Fibroblast of the conjunctiva (primary cell): ENCODE measurements around the gene ERFE.

Source experiments
- DNase-seq: peaks from one replicate; pipeline ENCODE4 v3.0.0-alpha.2; 2010; ENCODE audit warnings: low read depth

ERFE gene

DNA sequence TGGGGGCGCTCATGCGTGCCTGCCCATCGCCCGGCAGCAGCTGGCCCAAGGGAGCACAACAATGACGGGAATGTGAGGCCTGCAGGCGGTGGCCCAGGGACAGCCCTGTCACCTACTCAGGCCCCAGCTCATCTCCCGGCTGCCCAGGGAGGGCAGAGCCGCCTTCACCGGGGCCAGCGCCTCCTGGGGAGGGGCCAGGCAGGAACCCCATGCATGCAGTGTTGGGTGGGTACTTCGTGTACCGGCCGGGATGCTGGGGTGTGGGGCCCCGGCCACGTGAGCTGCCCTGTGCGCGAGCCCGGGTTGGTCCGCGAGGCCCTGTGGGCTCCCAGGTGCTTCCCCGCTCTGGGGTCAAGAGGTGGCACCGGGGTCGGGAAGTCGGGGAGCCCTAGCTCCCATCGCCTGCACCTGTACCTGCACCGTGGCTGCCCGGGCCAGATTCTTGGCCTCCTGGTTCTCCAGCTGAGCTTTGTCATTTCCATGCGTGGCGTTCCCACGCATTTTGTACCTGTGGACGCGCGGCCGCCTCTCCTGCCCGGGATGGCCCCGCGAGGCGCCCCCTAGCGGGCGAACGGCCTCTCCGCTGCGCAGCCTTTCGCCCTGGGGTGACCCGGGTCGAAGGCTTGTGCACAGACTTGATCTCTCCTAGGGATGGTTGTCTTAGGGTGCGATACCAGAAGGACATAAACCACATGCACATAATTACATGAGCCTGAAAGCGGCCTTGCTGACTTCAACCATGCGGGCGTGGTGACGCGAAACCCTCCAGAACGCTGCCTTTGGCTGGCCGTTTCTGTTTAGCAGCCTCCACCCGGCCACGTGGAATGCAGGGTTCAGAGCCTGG lies 19.4 kb upstream of the ERFE start:
- no peak for DNase-seq

GRCh38 chr2:238140040-238140439 lies 18.7 kb upstream of the ERFE start:
- no peak for DNase-seq

GRCh38 chr2:238140721-238141540 lies 17.8 kb upstream of the ERFE start:
- DNase-seq: no peak

GRCh38 chr2:238141541-238142318 lies 17.0 kb upstream of the ERFE start:
- no peak for DNase-seq

DNA sequence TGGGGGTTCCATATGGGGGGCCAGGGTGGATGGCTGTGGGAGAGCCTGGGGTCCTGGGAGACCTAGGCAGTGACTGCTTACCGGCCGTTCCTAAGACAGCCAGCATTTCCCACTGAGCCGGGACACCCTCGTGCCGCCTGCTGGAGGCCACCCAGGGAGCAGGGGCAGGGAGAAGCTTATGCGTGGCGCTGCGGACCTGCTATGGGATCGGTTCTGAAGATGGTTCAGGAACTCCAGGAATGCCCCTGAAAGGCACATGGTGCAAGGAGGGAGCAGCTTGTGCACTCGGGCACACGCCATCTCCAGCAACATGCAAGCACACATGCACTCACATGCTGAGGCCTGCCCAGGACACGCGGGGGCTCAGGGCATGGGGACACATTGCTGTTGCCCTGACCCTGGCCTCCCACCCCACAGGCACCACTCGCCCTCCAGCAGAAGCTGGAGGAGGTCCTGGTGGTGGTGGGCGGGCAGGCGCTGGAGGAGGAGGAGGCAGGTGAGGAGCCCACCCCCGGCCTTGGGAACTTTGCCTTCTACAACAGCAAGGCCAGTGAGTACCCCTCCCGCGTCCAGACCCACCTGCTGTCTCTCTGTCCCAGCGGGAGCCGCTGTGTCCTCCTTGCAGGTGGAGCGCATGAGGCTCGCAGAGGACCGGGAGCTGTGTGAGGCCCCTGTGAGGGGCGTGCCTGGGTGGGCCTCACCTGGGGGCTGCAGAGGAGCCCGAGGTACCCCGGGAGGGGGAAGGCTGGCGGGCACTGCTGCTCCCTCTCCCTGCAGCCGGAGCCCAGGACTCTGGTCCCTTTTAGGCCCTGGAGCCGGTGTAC lies 16.2 kb upstream of the ERFE start:
- no peak for DNase-seq

- DNase-seq: no peak
Observed at GRCh38 chr2:238143239-238143951, 15.4 kb upstream of the ERFE start.

DNA sequence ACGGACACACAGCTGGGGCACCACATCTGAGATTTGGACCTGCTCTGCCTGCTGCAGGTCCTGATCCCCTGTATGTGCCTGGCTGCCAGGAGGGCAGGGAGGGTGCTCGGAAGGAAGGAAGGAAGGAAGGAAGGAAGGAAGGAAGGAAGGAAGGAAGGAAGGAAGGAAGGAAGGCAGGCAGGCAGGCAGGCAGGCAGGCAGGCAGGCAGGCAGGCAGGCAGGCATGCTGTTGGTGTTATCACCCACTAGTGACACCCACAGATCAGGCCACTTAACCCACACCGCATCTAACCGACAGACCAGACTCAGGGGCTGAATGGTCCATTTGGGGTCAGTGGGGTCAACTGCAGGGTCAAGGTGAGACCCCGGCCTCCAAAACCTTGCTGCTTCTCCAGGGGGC lies 14.5 kb upstream of the ERFE start:
- DNase-seq: no peak

DNA sequence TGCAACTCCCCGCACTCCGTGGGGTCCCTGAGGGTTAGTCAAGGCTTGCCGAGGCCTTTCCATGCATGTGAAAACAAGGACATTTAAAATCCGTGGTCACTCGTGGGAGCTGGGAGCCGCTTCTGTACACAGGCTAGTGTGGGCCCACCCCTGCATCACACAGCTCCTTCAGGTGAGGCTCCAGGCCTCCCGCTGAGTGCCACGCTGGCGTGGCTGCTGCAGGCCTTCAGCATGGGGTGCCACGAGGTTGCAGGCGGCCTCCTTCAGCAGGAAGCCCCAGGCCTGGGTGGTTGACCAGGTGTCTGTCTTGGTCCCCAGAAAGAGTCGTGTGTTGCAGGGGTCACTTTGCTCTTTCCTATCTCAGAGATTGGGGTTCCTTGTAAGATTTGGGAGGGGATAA lies 13.7 kb upstream of the ERFE start:
- no peak for DNase-seq

DNA sequence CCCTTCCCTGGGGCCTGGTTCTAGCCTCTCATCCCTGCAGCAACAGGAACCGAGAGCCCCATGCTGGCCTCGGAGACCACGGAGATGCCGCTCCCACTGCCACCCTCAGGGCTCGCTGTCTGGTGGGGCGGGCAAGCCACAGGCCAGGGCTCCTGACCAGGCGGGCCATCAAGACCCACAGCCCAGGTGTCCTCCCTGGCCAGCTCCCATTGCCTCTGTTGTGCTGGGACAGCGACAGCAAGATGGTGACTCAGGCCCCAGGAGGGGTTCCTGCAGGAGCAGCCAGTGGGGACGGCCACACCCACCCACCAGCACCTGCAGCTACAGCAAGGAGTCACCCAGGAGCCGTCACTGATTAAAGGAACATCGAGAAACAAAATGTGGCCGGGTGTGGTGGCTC lies 12.9 kb upstream of the ERFE start:
- no peak for DNase-seq

DNA sequence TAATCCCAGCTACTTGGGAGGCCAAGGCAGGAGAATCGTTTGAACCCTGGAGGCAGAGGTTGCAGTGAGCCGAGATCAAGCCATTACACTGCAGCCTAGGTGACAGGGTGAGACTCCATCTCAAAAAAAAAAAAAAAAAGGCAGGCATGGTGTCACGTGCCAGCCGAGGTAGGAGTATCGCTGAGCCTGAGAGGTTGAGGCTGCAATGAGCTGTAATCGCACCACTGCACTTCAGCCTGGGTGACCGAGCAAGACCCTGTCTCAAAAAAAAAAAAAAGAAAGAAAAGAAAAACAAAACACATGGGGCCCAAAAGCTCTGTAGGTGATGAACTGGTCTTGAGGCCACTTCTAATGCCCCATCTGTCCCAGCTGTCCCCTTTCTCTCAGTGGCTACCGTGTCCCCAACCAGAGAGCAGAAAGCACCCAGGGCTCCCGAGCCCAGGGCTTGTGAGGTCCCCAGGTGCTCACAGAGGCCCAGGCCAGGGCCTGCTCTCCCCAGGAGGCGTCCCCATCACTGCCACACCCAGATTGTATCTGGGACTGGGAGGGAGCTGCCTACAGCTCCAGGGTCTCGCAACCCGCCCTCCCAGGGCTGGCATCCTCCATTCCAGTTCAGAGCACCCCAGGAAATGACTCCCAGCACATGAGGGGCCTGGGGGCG lies 11.8 kb upstream of the ERFE start:
- no peak for DNase-seq

DNA sequence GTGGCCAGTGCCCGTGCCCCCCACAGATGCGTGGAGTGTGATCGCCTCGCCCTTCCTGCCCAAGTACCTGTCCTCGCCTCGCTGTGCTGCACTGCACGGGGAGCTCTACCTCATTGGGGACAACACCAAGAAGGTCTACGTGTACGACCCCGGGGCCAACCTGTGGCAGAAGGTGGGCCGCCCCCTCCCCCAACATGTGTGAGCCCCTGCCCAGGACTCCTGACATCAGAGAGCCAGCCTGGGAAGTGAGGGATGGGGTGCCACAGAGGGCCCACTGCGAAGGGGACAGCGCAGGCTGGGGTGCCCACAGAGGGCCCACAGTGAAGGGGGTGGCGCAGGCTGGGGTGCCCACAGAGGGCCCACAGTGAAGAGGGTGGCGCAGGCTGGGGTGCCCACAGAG lies 9.8 kb upstream of the ERFE start:
- no peak for DNase-seq

- DNase-seq: no peak
Observed at GRCh38 chr2:238149841-238150572, 8.8 kb upstream of the ERFE start.

GRCh38 chr2:238150686-238151085 lies 8.1 kb upstream of the ERFE start:
- no peak for DNase-seq

- no peak for DNase-seq
Observed at GRCh38 chr2:238151205-238151604, 7.6 kb upstream of the ERFE start.

- DNase-seq: no peak
Observed at GRCh38 chr2:238151628-238152235, 7.0 kb upstream of the ERFE start.

DNA sequence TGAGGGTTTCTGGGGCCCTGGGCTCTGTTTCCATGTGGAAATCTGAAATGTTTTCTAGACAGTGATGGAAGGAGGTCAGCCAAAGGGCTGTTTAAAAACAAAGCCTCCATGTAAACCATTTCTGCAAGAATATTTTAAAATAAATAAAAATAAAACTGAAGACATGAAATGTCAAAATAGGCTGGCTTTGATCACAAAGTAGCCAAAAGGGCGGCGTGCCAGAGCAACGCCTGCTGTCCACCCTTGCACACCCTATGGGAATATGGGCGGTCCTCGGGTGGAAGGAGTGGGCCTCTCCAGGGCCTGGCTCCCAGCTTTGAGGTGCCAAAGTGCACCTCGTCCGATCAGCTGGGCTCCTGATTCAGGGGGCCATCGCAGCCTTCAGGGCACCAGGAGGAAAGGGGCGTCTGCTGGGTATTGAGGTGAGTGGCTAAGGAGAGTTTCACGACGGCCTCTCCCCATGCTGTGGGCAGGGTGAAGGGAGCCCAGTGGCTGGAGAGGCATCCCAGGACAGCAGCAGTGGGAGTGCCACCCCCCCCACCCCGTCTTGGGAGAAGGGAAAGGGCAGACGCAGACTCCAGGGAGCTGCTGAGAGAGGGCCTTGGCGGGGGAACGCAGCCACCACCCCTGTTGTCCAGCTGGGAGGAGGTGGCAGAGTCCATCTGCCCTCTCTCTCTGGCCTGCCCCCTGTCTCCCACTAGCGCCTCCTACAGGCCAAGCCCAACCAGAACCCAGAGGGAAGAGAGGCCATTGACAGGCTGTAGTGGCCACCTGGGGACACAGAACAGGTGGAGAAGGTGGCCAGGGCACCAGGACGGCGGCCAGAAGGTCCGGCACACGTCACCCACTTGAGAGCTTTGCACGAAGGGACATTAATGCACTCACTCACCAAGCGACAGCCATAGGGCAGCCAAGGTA lies 5.7 kb upstream of the ERFE start:
- DNase-seq: no peak

GRCh38 chr2:238154570-238154969 lies 4.2 kb upstream of the ERFE start:
- no peak for DNase-seq

DNA sequence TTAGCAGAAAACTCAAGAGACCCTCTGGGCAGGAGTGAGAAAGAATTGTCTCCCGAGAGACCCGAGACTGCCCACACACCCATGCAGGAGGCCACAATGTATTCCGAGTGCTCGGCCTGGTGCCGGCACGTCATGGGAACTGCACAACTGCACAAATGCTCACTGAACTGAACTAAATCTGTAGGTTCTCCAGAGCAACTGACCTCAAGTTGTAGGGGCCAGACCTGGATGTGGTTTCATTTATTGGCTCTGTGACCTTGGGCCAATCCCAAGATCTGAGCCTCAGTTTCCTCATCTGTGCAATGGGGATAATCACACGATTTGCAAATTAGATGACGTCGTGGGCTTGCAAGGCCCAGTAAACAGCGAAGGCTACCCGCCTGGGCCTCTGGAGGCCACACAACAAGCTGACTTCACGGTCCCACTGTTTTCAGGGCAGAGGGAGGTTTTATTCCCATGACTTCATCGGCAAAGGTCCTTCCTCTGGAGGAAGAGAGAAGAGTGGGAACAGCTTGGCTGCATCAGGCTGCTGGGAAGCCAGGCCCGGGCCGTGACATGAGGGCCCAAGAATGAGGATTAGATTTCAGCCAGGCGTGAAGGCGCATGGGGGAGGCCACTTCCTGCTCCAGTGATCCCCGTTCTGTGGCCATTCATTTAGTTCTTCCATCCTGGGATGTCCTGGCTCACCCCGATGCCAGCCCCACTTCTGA lies 3.6 kb upstream of the ERFE start:
- no peak for DNase-seq
